Measurements from ENCODE around the gene CPN2.
A peak's percentile ranks its signal among the peaks of the same experiment; 100 is the strongest.

Gene CPN2

GRCh38 chr3:194351080-194351672, at the start of gene CPN2:
TSS of gene CPN2 (minus strand) at chr3:194351328. CDS start at chr3:194342702, 8,626 bp downstream.
- no peak for DNase-seq

GRCh38 chr3:194399874-194400411, 48.8 kb upstream of the CPN2 start:
- DNase-seq = no peak

- DNase-seq = no peak
These were observed 48.0 kb upstream of the CPN2 start, which contains the start of gene GP5 for GRCh38 chr3:194399166-194399565. TSS of gene GP5 (minus strand) at chr3:194399266. CDS start at chr3:194398282, 984 bp downstream.

- DNase-seq = no peak
These were observed 46.7 kb upstream of the CPN2 start for GRCh38 chr3:194397757-194398312.

- DNase-seq = peak; percentile 46
These were observed 46.0 kb upstream of the CPN2 start for GRCh38 chr3:194396859-194397756.

- DNase-seq = no peak
These were observed 45.4 kb upstream of the CPN2 start for GRCh38 chr3:194396539-194396858.

- DNase-seq = peak; percentile 37
These were observed 44.8 kb upstream of the CPN2 start for GRCh38 chr3:194395778-194396538.

- no peak for DNase-seq
These were observed 44.1 kb upstream of the CPN2 start for GRCh38 chr3:194395212-194395611.

- DNase-seq = no peak
These were observed 41.4 kb upstream of the CPN2 start for GRCh38 chr3:194392576-194392975.

- no peak for DNase-seq
These were observed 39.7 kb upstream of the CPN2 start for GRCh38 chr3:194390835-194391234.

GRCh38 chr3:194389269-194389668, 38.1 kb upstream of the CPN2 start:
- no peak for DNase-seq

GRCh38 chr3:194387926-194388418, 36.8 kb upstream of the CPN2 start:
- no peak for DNase-seq

- DNase-seq = no peak
These were observed 36.1 kb upstream of the CPN2 start for GRCh38 chr3:194387276-194387675.

GRCh38 chr3:194386648-194387047, 35.5 kb upstream of the CPN2 start:
- no peak for DNase-seq

- DNase-seq = no peak
These were observed 34.9 kb upstream of the CPN2 start for GRCh38 chr3:194386066-194386465.

GRCh38 chr3:194384569-194385001, 33.5 kb upstream of the CPN2 start:
- no peak for DNase-seq

- no peak for DNase-seq
These were observed 33.0 kb upstream of the CPN2 start for GRCh38 chr3:194384156-194384555.

GRCh38 chr3:194383276-194383940, 32.3 kb upstream of the CPN2 start:
- no peak for DNase-seq

GRCh38 chr3:194382892-194383223, 31.7 kb upstream of the CPN2 start:
- no peak for DNase-seq

GRCh38 chr3:194382196-194382891, 31.2 kb upstream of the CPN2 start:
- DNase-seq = no peak

GRCh38 chr3:194381460-194381875, 30.3 kb upstream of the CPN2 start:
- no peak for DNase-seq

- DNase-seq = no peak
These were observed 29.2 kb upstream of the CPN2 start for GRCh38 chr3:194380326-194380725.

Data from GF-D8 (cell line).